GM18909 (cell line): Measurements from ENCODE around the gene TMEM237.
A peak's percentile ranks its signal among the peaks of the same experiment; 100 is the strongest.

Experiments
- ATAC-seq: cut with Tn5 transposase; IDR thresholded peaks from one replicate; pipeline ENCODE4 v1.9.1; 2021; ENCODE audit warnings: mild to moderate bottlenecking; ENCODE audit not compliant: unreplicated experiment, poor library complexity

The TMEM237 gene

DNA sequence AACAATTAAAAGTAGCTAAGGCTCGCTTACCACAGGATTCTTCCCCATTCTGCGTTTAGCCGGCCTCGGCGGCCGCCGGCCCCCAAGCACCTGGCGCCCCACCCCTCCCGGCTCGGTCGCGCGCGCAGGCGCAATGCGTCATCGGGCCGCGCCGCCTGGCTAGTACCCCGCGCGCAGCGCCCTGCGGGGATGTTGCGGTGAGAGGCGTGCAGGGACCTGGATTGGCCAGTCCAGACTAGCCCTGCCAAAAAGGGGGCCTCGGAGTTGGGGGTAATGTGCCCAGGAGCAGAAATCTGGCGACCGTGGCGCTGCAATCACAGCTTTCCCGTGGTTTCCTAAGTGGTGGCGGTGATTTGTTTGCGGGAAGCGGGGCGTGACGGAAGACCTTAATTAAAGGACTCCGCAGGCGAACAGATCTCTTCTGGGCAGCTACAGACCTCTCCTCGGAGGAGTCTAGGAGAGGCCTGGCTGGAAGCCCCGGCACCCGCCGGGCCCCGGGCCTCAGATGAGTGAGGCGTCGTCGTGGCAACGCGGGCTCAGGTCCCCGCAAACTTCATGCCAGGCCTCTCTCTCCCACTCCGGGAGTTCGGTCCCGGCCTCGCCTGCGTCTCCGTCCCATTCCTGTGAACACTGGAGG is 606 bp downstream of the TMEM237 start:
- peak; percentile 83 for ATAC-seq

DNA sequence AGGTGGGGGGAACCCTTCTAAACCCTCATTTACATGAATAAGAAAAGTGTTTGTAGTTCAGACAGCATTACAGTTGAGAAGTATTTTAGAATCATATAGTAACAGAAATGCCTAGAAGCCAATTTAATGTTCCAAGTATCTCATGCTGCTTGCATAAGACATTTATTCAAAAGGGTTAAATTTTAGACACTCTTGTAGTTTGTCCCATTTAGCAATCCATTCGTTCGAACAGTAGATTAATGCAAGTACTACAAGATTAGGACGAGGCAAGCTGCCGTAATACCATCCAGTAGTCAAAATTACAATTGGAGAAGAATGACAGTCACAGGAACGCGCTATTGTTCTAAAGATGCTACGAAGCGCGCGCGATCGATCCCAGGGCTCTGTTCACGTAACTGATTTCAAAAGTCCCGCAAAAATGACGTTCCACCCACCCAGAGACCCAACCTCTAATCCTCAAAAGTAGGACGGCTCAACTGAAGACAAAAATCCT is 1.2 kb downstream of the TMEM237 start:
- ATAC-seq, result peak; percentile 41

DNA sequence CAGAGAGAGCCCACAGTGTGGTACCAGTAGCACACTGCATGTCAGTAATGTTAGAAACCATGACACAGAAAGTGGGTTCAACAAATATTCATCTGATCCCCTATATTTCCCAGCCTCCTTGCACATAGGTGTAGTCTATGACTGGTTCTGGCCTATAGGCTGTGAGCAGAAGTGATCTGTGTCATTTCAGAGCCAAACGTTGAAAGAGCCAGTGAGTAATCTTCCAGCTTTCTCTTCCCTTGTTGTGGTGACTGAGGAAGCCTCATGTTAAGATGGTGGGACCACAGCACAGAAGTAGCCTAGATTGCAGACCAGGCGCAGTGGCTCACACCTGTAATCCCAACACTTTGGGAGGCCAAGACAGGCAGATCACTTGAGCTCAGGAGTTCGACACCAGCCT is 4.1 kb downstream of the TMEM237 start:
- ATAC-seq, result no peak

DNA sequence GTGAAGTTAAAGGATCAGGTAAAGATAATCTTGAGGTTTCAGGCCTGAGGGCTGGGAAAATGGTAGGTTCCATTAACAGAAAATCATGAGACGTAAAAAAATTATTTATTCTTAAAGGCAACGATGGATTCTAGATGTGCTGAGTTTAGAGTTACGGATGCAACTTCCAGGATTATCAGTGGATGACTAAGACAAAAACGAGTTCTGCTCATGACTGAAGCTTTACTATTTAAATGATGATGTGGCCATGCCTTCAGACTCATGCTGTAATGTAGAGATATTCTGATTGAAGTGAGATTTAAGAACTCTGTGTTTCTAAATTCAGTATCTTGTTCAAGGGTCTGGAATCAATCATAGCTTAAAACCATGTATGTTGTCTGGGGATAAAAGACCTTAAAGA is 5.0 kb downstream of the TMEM237 start:
- ATAC-seq, result no peak

DNA sequence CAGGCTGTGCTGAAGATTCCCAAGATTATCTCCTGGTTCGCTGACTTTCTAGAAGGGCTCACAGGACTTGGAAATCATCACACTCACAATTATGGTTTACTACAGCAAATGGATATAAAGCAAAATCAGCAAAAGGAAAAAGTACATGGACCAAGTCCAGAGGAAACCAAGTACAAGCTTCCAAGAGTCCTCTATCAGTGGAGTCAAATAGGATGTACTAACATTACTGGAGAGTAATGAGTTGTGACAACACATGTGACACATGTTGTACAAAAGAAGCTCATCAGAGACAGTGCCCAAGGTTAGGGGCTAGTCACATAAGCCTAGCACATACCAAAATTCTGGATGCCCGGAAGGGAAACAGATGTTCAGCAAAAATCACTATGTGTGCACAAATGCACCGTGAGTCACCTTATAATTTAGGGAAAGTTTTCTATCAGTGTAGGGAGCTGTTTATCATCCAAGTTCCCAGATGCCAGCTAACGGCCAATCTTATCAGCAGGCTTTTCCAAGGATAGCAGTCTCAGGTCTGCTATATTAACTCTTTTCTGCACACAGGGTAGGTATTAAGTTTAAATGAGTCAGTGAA is 9.5 kb downstream of the TMEM237 start:
- ATAC-seq, result no peak

DNA sequence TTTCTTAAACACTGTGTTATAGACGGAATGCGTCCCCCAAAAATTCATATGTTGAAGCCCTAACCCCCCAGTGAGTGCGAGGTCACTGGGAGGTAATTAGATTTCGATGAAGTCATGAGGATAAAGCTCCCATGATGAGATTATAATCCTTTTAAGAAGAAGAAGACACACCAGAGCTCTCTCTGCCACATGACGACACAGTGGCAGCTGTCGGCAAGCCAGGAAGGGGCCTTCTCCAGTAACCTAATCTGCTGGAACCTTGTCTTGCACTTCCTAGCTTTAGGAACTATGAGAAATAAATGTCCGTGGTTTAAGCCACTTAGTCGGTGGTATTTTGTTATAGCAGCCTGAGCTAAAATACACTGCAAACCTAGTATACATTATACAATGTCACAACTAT is 12.3 kb downstream of the TMEM237 start:
- no peak for ATAC-seq

DNA sequence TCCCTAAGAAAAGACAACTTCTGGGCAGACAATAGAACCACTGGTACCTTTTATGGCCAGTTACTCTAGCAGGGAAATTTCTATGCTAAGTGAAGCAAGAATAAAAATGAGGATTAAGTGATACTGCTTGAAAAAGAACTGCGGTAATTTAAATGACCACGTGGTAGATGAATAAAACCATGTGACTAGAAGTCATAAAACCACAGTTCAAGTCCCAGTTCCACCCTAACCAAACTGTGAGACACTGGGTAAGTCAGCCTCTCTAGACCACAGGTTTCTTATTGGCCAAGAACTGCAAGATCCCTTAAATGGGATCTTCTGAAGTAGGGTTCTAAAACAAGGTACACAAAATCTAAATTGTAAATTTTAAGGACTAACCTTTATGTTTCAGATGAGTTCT is 12.7 kb downstream of the TMEM237 start:
- ATAC-seq, result no peak

DNA sequence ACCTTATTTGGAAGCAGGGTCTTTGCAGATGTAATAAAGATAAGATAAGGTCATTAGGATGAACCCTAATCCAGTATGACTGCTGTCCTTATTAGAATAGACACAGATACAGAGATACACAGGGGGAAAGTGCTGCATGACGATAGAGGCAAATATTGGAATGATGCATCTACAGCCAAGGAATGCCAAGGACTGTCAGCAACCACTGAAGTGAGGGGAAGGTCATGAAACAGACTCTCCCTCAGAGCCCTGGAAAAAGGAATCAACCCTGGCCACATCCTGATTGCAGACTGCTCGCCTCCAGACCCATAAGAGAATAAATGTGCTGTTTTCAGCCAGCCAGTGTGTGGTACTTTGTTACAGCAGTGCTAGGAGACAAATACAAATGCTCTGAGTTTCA is 14.8 kb downstream of the TMEM237 start:
- no peak for ATAC-seq

DNA sequence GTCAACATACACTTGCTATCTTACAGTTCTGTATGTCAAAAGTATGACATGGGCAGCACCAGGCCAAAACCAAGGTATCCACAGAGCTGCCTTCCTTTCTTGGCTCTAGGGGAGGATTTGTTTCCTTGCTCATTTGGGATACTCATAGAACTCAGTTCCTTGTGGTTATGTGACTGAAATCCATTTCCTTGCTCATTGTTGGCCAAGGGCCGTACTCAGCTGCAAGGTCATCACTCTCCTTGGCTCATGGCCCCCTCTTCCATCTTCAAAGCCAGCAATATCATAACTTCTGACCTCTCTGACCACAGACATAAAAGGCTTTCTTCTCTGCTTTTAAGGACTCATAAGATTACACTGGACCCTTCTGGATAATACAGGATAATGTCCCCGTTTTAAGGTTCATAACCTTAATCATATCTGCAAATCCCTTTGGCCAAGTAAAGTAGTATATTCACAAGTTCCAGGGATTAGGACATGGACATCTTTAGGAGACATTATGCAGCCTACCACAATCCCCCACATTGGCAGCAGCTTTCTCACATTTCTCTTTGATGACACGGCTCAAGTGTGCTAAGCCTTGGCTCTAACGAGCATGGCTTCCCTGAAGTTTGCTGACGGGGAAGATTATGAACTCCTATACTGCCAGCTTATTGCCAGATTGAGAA is 20.9 kb downstream of the TMEM237 start:
- ATAC-seq, result no peak

DNA sequence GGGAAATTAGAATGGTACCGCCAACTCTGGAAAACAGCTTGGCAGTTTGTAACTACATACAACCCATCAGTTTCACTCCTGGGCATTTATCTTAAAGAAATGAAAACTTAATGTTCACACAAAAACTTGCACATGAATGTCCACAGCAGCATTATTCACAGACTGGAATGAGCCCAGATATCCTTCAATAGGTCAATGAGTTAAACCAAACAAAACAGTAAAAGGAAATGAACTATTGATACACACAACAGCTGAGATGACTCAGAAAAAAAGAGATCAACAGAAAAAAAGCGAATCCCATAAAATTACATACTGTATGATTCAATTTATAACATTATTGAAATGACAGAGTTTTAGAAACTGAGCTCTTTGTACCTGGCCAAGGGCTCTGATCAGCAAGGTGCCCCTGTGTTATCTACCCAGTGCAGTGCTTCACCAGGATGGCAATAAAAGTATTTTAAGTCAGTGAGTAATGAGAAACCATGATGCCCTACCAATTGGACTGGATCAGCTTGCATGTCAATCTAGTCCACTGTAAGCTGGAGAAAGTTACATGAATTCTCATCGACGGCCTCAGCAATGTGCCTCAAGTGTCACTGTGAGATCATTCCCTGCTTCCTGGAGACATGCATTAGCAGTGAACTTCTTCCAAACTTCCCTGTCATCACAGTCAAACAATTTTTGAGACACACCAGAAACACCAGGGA is 21.9 kb downstream of the TMEM237 start:
- ATAC-seq, result no peak

DNA sequence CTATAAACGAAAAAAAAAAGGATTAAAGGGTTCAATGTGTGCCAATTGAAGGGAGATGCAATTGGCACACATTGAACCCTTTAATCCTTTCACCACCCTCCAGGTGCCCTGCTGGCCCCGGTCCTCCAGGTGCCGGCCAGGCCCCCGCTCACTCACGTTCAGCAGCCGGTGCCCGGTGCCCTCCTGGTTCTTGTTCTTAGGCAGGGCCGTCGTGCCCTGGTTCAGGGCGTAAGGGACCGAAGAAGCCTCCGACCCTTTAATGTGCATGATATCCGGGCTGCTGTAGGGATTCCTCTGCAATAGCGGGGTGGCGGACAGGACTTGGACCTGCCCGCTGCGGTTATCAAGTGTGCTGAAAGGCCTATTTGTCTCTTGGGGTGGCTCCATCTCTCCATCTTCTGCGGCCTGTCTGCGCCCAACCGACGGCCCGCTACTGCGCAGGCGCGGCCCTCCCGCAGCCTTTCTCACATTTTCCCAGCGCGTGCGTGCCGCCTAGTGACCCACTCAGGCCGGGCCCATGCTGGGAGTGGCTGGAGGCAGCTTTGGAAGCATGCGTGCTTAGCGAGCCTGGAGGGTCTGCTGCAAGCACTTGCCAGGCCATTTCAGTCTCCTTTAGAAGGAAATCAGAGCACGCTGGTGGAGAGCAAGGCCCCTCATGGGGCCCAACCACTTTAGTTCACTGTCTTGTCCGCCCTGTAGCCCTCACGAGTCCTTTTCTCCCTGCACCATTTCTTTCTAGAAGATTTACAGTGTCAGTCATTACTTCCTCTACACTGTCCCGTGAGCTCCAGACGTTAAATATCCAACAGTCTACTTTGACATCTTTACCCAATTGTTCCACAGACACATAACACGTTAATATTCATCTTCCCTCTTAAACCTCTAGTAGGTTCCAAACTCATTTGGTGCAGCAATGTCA is 24.3 kb downstream of the TMEM237 start:
- ATAC-seq, result no peak

DNA sequence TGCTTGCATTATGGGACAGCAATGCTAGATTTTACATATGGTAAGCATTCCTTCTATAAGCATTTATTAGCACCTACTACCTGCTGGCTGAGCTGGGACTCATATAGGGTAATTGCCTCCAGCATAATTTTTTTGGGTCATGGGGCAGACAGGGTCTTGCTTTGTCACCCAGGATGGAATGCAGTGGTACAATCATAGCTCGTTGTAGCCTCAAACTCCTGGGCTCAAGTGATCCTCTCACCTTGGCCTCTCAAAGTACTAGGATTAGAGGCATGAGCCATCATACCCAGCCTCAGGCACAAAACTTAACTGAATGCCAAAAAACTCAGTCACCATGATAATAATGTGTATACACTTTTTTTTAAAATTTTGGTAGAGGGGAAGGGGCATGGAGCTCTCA is 35.3 kb downstream of the TMEM237 start:
- ATAC-seq, result no peak

DNA sequence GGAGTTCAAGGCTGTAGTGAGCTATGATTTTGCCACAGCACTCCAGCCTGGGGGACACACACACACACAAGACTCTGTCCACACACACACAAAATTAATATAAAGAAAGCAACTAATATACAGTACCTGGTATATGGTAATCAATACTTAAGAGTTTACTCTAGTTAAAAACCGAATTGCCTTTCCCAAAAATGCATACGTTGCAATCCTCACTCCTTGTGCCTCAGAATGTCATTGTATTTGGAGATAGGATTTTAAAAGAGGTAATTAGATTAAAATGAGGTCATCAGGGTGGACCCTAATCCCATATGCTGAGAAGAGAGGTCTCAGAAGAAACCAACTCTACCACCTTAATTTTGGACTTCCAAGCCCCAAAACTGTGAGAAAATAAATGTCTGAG is 35.7 kb downstream of the TMEM237 start:
- no peak for ATAC-seq

DNA sequence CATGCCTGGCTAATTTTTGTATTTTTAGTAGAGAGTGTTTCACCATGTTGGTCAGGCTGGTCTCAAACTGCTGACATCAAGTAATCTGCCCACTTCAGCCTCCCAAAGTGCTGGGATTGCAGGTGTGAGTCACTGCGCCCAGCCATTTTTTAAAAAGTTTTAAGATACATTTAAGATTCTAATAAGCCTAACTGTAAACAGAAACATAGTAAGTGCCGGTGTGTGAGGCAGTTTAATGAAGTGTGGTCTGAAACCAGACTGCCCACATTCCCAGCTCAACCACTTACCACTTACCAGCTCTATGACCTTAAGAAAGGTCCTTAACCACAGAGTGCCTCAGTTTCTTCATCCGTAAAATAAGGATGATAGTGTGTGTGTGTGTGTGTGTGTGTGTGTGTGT is 42.4 kb downstream of the TMEM237 start:
- ATAC-seq, result no peak

DNA sequence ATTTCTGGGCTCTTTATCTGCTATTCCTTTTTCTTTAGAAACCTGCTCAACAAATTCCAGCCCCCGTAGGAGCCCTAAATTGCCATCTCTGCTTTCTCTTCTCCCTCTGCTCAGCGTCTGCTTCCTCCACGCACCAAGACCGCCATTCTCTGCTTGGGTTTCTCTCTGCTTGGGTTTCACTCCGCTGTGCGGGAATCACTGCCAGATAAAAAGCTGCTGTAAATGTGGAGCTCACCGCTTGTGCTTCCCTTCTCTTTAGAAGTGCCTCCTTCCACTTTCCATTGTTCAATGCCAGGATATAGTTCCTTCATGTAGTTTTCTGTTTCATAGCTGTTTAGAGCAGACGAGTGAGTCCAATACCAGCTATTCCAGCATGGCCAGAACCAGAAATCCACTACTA is 45.9 kb downstream of the TMEM237 start:
- ATAC-seq, result no peak

DNA sequence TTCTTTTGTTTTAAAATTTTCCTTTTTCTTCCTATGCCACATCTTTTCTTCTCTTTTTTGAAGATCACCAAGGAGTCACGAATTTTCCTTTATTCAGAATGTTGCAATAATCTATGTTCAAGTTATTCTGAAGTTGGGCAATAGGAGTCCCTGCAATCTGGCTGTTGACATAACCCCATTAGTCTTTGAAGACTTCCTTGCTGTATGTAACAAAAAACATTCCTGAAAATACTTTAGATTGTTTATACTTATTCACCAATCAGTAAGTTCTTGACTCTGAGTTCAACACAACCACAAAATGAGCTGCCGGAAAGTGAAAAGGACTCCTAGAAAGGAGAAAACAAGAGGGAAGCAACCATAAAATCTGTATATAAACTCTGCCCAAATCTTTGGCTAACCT is 62.8 kb downstream of the TMEM237 start:
- ATAC-seq, result no peak

DNA sequence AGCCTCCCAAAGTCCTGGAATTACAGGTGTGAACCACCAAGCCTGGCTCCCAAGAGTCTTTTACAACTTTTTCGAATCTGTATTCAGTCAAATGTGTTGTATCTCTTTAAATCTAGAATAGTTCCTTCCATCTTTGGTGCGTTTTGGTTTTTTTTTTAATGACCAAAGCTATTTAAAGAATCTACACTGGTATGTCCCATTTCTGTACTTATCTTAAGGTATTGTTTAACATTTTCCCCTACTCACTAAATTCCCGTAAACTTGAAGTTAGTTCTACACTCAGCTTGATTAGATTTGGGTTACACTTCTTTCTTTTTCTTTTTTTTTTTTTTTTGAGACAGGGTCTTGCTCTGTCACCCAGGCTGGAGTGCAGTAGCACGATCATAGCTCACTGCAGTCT is 63.8 kb downstream of the TMEM237 start:
- no peak for ATAC-seq

DNA sequence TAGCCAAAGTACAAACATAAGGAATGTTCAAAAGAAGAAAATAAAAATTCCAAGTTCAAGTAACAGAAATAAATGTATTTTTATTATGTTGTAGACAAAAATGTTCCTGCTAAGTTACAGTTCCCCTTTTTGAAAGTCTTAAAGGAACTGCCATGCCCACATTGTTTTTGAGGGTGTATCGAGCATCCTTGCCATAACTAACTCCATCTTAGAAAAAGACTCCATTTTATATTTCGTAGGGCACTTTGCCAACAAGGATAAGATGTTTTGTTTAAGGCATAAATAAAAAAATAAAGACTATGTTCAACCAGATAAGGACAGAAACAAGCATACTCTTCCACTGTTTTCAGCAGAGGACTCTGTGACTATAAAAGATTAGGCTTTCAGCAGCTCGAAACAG is 67.3 kb downstream of the TMEM237 start:
- ATAC-seq, result no peak

DNA sequence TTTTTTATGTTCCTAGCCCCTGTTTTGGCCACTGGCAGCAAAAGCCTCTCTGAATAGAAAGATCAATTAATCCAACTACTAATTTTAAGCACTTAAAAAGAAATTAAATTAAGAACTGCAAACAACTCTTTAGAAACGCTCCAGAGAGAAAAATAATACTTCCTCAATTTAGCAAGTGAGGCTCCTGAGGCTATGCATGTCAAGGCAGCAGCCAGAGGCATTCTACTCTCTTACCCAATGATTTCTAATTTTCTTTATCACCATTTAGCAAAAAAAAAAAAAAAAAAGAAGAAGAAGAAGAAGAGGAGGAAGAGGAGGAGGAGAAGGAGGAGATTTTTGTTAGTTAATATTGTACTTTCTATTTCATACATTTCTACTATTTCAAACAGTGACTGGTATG is 68.5 kb downstream of the TMEM237 start:
- ATAC-seq, result no peak

DNA sequence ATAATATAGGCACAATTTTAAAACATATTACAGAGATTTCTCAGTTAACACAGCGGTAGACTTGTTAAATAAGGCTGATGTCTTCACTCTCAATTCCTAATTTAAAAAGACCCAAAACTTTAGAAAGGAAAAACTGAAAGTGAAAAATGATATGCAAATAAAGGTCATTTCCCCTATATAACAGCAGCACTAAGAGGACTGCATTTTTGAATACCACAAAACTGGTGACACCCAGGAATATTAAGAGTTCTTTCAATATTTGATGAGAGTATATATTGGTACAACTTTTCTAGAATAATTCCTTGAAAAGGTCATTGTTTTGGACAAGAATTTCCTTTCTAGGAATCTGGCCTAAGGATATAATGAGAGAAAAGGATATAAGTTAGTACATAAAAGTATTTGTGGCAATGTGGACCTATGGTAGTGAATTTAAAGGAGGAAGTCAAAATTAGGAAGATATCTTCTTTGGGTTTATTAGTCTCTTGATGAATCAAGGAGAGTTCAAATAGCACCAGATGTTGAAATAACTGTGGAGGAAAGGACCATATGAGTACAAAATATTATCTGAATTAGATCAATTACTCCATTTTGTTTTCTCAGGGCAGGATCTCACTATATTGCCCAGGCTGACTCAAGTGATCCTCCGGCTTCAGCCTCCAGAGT is 70.3 kb downstream of the TMEM237 start:
- no peak for ATAC-seq
